Liver (tissue), 9 donors: ENCODE measurements around the gene RALB. TPM values are rescaled to one million over a fixed set of nuclear protein-coding genes. Genes with fewer than 3 reads are reported as not detected.

Experiments
- DNase-seq: peaks from one replicate; pipeline ENCODE4 v3.0.0-alpha.2; 2017; ENCODE audit warnings: low spot score
- H3K27ac ChIP-seq, 2 donors: one replicate each; pipeline ENCODE4 v1.7.0; 2013; ENCODE audit warnings: inconsistent platforms in 2 of 2, low read length in 2 of 2, control low read depth in 1 of 2, low read depth in 1 of 2, mild to moderate bottlenecking in 1 of 2
- H3K27me3 ChIP-seq, 4 donors: one replicate each; pipeline versions ENCODE4 v1.6.1 to v1.7.0; 2013; ENCODE audit warnings: low read length in 3 of 4, inconsistent platforms in 1 of 4, mild to moderate bottlenecking in 1 of 4, moderate library complexity in 1 of 4; ENCODE audit not compliant: control insufficient read depth in 4 of 4, insufficient read depth in 4 of 4
- H3K36me3 ChIP-seq, 4 donors: one replicate each; pipeline versions ENCODE4 v1.6.1 to v1.7.0; 2013; ENCODE audit warnings: low read length in 3 of 4, mild to moderate bottlenecking in 3 of 4, low read depth in 1 of 4, moderate library complexity in 1 of 4; ENCODE audit not compliant: control insufficient read depth in 4 of 4, insufficient read depth in 3 of 4
- H3K4me1 ChIP-seq, 4 donors: one replicate each; pipeline versions ENCODE4 v1.6.1 to v1.7.0; 2013; ENCODE audit warnings: low read length in 3 of 4, mild to moderate bottlenecking in 3 of 4, moderate library complexity in 1 of 4; ENCODE audit not compliant: control insufficient read depth in 4 of 4, insufficient read depth in 4 of 4
- H3K4me3 ChIP-seq, 3 donors: one replicate each; pipeline versions ENCODE4 v1.6.1 to v1.7.0; 2013; ENCODE audit warnings: low read length in 3 of 3, control low read depth in 1 of 3, low read depth in 1 of 3, mild to moderate bottlenecking in 1 of 3
- H3K9ac ChIP-seq, 2 donors: one replicate each; pipeline ENCODE4 v1.7.0; 2013; ENCODE audit warnings: low read length in 2 of 2, mild to moderate bottlenecking in 2 of 2, moderate library complexity in 2 of 2, control low read depth in 1 of 2, low read depth in 1 of 2
- H3K9me3 ChIP-seq, 4 donors: one replicate each; pipeline versions ENCODE4 v1.6.1 to v1.7.0; 2013; ENCODE audit warnings: low read length in 3 of 4; ENCODE audit not compliant: control insufficient read depth in 4 of 4
- ATF3 ChIP-seq: IDR thresholded peaks from 2 replicates; pipeline ENCODE4 v1.6.1; 2016; ENCODE audit warnings: antibody characterized with exemption
- CTCF ChIP-seq: fragments of 150-350 bp; IDR thresholded peaks from 2 replicates; pipeline ENCODE4 v1.5.1; 2017; ENCODE audit warnings: improper control_type of control experiment, low read depth, low read length; ENCODE audit not compliant: missing input control
- FOXA1 ChIP-seq: IDR thresholded peaks from 2 replicates; pipeline ENCODE4 v1.6.1; 2016; ENCODE audit warnings: antibody characterized with exemption
- HNF4A ChIP-seq, 2 donors: conservative IDR thresholded peaks; 2 replicates each; pipeline ENCODE4 v1.6.1; 2016; ENCODE audit warnings: antibody characterized with exemption in 2 of 2, mild to moderate bottlenecking in 2 of 2
- HNF4G ChIP-seq: IDR thresholded peaks from 2 replicates; pipeline ENCODE4 v1.6.1; 2016; ENCODE audit warnings: antibody characterized with exemption
- MAX ChIP-seq: IDR thresholded peaks from 2 replicates; pipeline ENCODE4 v1.6.1; 2016; ENCODE audit warnings: antibody characterized with exemption
- NR2F2 ChIP-seq: IDR thresholded peaks from 2 replicates; pipeline ENCODE4 v1.6.1; 2016; ENCODE audit warnings: antibody characterized with exemption
- RAD21 ChIP-seq, 2 donors: IDR thresholded peaks; 2 replicates each; pipeline ENCODE4 v1.6.1; 2016; ENCODE audit warnings: antibody characterized with exemption in 2 of 2, mild to moderate bottlenecking in 2 of 2
- REST ChIP-seq: IDR thresholded peaks from 2 replicates; pipeline ENCODE4 v1.6.1; 2016; ENCODE audit warnings: antibody characterized with exemption, mild to moderate bottlenecking
- SP1 ChIP-seq: IDR thresholded peaks from 2 replicates; pipeline ENCODE4 v1.6.1; 2018; ENCODE audit warnings: antibody characterized with exemption, mild to moderate bottlenecking
- ZBTB33 ChIP-seq: IDR thresholded peaks from 2 replicates; pipeline ENCODE4 v1.6.1; 2016; ENCODE audit warnings: antibody characterized with exemption
- WGBS: extraction: QIAGEN DNeasy Blood & Tissue Kit; methylation state at CpG from one replicate; pipeline ENCODE4 v1.1.7; 2013; 5-methylcytosine and 5-hydroxymethylcytosine counted together
- polyA plus RNA-seq, 2 donors: library from polyadenylated mRNA; stranded (reverse) in 1 of 2; unstranded in 1 of 2; fragments of 200-250 nt in 1 of 2; fragments of >200 nt in 1 of 2; fragmentation: Nextera tagmentation in 1 of 2; extraction: Ambion mirVana in 1 of 2; gene quantifications; one replicate each; pipeline versions ENCODE4 v1.2.1 to v1.2.3, GENCODE V29; 2013 to 2015
- total RNA-seq, 2 donors: library from RNA; depleted of rRNA; stranded (reverse); fragments of >200 nt; gene quantifications; one replicate each; pipeline ENCODE4 v1.2.3, GENCODE V29; 2014
- donor health status: healthy.
- donor health status: healthy.
- donor health status: healthy.
- donor health status: healthy.
- donor health status: healthy.

Gene RALB
- total and polyA plus RNA-seq, 4 donors, result 11.1 to 26.4 (median 20.1) TPM

- no peak for TF ChIP-seq CTCF
- TF ChIP-seq SP1, result no peak
Observed at GRCh38 chr2:120220756-120221155, 31.9 kb upstream of the RALB start (continued).

GRCh38 chr2:120221616-120222015 is 31.0 kb upstream of the RALB start:
- TF ChIP-seq REST, result no peak
- TF ChIP-seq MAX, result no peak
- TF ChIP-seq ZBTB33, result no peak
- no peak for TF ChIP-seq RAD21 (IDR thresholded peaks at IDR 0.05)
- no peak for TF ChIP-seq ATF3
- no peak for TF ChIP-seq SP1
- Histone ChIP-seq H3K9me3 (no peaks in the 10 kb centered on the region), H3K4me1 (peaks cover 12 to 33% (median 21%) of the 10 kb centered on the region in 4 donors), H3K27ac (no peak overlapping the region), H3K27me3 (no peaks in the 10 kb centered on the region), H3K9ac (no peak overlapping the region), H3K4me3 (no peak overlapping the region), H3K36me3 (peaks cover 0 to 3% (median 0%) of the 10 kb centered on the region in 4 donors)
- DNase-seq, result peak; percentile 21
- 94% methylated on average over 8 of the region's 8 CpGs for whole genome bisulfite sequencing

- peaks cover 0 to 3% (median 0%) of the 10 kb centered on the region in 4 donors for H3K36me3 ChIP-seq
- no peaks in the 10 kb centered on the region for H3K9me3 ChIP-seq
- no peak for DNase-seq
- peaks cover 12 to 33% (median 21%) of the 10 kb centered on the region in 4 donors for H3K4me1 ChIP-seq
- TF ChIP-seq RAD21 (IDR thresholded peaks at IDR 0.05), result no peak
- TF ChIP-seq ZBTB33, result no peak
- TF ChIP-seq HNF4A (conservative IDR thresholded peaks at IDR 0.05), result no peak
- no peak for TF ChIP-seq NR2F2
- TF ChIP-seq FOXA1, result no peak
- no peak for TF ChIP-seq HNF4G
- no peak overlapping the region for H3K9ac ChIP-seq
- 81% methylated on average over 49 of the region's 49 CpGs for WGBS
- peak overlapping the region; percentile 70 to 95 for H3K27ac ChIP-seq
- peak overlapping the region; percentile 51 to 81 (median 57) for H3K4me3 ChIP-seq
- H3K27me3 ChIP-seq, result no peaks in the 10 kb centered on the region
Observed at GRCh38 chr2:120222186-120223033, 30.2 kb upstream of the RALB start.
